ENCODE results near the gene CITED4. TPM values are rescaled to one million over a fixed set of nuclear protein-coding genes. Genes with fewer than 3 reads are reported as not detected.

The CITED4 gene
- total RNA-seq, 1 donor from 2014 or later: under 0.01 TPM

GRCh38 chr1:40887012-40887378 lies 24.8 kb upstream of the CITED4 start:
- DNase-seq (ENCODE audit: low spot score in 2 of 2) (no peak), FAIRE-seq (no peak)

- DNase-seq (ENCODE audit: low spot score in 2 of 2) (no peak), FAIRE-seq (no peak)
Measured at GRCh38 chr1:40886318-40887011, 24.3 kb upstream of the CITED4 start.

- FAIRE-seq (no peak), DNase-seq (ENCODE audit: low spot score in 2 of 2) (no peak)
Measured at GRCh38 chr1:40884055-40884795, 22.1 kb upstream of the CITED4 start.

DNA sequence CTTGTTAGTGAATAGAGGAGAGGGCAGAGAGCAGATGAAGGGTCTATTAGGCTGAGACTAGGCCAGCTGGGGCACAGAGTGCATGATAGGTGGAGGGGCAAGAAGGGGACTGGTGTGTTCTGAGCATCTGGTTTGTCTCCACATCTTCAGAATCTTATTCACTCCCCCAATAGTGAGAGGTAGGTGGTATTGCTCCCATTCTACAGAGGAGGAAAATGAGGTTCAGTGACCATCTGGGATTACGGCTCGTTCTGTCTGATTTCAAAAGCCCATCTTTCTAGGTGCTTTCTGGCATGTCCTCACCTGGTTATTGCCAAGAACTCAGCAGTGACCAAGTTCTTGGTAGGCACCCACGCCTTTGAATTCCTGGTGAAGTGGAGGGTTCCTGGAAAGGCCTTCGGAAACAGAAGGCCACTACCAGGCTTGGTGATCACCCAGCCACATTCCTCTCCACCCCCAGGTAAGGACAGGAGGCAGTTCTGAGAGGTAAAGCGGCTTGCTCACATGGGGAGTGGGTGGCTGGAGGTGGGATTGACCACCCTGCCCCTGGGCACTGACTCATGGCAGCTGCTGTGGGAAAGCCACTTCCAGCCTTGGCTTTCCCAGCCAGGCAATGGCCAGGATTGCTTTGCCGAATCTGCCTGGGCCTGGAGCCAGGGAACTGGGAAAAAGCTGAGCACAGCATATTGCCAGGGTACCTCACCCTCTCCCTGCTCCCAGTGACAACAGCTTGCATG lies 18.8 kb upstream of the CITED4 start:
- FAIRE-seq (no peak), DNase-seq (ENCODE audit: low spot score in 2 of 2) (no peak)

- no peak for DNase-seq (ENCODE audit: low spot score in 2 of 2)
- no peak for FAIRE-seq
Measured at GRCh38 chr1:40879482-40880175, 17.5 kb upstream of the CITED4 start.

DNA sequence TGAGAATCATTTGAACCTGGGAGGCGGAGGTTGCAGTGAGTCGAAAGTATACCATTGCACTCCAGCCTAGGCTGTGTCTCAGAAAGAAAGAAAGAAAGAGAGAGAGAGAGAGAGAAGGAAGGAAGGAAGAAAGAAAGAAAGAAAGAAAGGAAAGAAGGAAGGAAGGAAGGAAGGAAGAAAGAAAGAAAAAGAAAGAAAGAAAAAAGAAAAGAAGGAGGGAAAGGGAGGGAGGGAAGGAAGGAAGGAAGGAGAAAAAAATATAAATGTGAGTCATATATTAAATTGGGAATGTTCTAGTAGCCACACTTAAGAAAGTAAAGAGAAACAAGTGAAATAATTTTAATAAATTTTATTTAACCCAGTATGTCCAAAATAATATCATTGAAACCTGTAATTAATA lies 16.7 kb upstream of the CITED4 start:
- FAIRE-seq (no peak), DNase-seq (ENCODE audit: low spot score in 2 of 2) (no peak)

DNA sequence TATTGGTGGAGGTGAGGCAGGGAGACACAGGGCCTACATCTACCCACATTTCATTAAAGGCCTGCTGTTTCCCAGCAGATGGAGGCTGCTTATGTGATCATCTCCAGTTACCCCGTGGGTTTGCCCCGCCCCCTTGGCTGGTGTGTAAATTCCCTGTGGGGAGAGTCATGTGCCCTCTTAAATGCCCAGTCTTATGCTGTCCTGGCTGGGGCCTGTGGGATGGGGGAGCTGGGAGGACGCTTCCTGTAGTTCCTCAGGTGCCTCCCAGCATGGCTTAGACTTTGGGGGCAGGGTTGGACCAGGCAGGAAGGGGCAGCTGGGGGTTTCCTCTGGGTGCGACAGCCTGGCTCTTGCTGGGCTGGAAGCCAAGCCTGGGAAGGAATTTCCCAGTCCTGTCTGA lies 15.5 kb upstream of the CITED4 start:
- no peak for DNase-seq (ENCODE audit: low spot score in 2 of 2)
- FAIRE-seq: no peak

GRCh38 chr1:40876891-40877290 lies 14.7 kb upstream of the CITED4 start:
- no peak for FAIRE-seq
- no peak for DNase-seq (ENCODE audit: low spot score in 2 of 2)

- FAIRE-seq (no peak), DNase-seq (ENCODE audit: low spot score in 2 of 2) (no peak)
Measured at GRCh38 chr1:40876436-40876761, 14.2 kb upstream of the CITED4 start.

DNA sequence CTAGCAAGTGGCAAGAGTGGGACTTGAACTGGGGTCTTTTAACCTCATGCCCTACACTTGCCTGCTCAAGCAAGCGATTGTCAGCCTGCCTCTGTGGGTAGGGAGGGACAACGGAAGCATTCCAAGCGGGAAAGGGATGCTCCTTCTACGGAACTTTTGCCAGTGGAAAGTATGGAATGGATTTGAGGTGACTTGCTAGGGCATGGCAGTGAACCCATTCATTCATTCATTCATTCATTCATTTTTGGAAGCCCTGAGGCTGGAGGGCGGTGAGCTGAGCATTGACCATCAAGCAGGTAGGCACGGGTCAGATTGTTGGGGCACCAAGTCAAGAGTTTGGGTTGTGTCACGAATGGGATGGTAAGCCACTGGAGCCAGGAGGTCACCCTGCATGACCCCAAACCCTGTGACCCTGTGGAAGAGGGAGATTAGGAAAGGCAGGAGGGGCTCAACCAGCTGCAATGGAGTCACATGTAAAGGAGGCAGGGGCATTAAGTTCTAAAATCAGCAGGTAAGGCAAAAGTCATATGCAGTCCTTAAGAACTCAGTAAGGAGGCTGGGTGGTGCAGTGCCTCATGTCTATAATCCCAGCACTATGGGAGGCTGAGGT lies 11.8 kb upstream of the CITED4 start:
- no peak for FAIRE-seq
- no peak for DNase-seq (ENCODE audit: low spot score in 2 of 2)

GRCh38 chr1:40872276-40872675 lies 10.1 kb upstream of the CITED4 start:
- no peak for DNase-seq (ENCODE audit: low spot score in 2 of 2)

DNA sequence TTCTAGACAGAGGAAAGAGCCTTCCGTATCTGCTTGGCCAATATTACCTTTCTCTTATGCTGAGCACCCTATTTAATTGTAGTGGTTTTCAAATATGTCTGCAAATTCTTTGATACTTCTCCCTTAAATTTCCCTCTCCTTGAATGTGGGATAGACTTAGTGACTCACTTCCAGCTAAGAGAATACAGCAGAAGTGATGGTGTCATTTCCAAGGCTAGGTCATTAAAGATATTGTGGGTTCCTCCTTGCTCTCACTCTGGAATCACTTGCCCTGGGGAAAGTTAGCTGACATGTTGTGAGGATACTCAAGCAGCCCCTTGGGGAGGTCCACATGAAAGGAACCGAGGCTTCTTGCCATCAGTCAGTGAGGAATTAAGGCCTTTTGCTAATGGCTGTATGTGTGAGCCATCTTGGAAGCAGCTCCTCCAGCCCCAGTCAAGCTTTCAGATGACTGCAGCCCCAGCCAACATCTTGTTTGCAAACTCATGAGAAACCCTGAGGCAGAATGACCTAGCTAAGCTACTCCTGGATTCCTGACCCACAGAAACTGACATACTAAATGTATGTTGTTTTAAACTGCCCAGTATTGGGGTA lies 8.1 kb upstream of the CITED4 start:
- DNase-seq (ENCODE audit: low spot score in 2 of 2) (no peak), FAIRE-seq (no peak)

More at GRCh38 chr1:40872276-40872675, 10.1 kb upstream of the CITED4 start:
- FAIRE-seq: no peak

- no peak for DNase-seq (ENCODE audit: low spot score in 2 of 2)
- FAIRE-seq: no peak
Measured at GRCh38 chr1:40868051-40868723, 6.0 kb upstream of the CITED4 start.

DNA sequence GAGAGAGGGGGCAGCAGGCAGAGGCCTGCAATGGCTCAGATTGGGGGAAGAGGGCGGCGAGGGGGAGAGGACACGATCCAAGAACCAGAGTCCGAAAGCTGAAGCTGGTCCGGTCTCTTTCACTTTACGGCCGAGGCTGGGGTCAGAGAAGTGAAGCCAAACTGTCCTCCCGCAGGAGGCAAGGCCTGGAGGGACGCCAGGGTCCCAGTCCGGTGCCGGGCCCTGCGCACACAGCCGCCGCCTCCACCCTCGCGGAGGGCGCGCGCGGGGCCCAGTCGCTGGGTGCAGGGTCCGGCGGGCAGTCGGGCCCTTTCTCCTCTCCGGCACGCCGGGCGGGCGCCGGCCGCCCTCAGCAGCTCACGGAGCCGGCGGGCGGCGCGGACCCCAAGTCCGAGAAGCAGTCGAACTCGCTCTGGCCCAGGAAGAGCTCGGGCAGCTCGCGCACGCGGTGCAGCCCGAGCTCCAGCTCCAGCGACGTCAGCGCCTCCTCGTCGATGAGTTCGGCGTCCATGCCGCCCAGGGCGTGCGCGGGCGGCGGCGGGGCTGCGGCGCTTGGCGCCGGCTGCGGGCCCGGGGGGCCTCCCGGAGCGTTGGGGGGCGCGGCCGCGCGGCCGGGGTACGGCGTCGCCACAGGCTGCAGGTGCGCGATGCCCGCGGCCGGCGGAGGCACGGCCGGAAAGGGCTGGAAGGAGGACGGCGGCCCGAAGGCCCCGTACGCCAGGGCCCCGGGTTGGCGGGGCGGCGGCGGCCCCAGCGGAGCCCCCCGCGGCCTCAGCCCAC lies 749 bp downstream of the CITED4 start:
- FAIRE-seq: no peak
- peak; percentile 55 to 57 for DNase-seq (ENCODE audit: low spot score in 2 of 2)

- no peak for FAIRE-seq
Measured at GRCh38 chr1:40860706-40861223, 1.4 kb downstream of the CITED4 start.

GRCh38 chr1:40858856-40859416 lies 3.2 kb downstream of the CITED4 start:
- no peak for FAIRE-seq
- no peak for DNase-seq (ENCODE audit: low spot score in 2 of 2)

More at GRCh38 chr1:40860706-40861223, 1.4 kb downstream of the CITED4 start:
- no peak for DNase-seq (ENCODE audit: low spot score in 2 of 2)

GRCh38 chr1:40857737-40858136 lies 4.4 kb downstream of the CITED4 start:
- DNase-seq (ENCODE audit: low spot score in 2 of 2): no peak

DNA sequence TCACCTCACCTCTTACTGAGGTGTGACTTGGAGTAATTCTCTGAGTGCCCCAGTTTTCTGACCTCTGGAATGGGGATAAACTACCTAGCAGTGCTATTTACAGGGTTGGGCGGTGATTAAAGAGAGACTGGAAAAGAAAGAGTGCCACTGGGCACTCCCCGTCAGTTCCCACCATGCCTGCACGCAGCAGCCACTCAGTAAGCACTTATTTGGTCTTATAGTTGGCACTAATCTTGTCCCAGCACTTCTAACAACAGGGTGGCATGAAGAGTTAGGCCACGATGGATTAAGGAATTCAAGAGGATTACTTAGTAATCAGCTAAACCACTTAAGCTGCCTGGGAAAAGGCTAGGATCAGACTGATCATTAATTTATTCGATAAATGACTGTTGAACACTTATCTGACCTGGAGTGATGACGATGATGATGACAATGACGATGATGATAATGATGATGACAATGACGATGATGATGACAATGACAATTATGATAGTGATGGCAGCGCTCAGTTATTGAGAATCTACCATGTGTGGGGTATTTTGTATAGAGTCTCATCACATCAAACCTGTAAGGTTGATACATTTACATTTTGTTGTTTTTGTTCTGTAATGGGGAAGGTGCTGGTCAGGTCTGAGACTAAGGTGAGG lies 5.4 kb downstream of the CITED4 start:
- DNase-seq (ENCODE audit: low spot score in 2 of 2) (no peak), FAIRE-seq (no peak)

More at GRCh38 chr1:40857737-40858136, 4.4 kb downstream of the CITED4 start:
- FAIRE-seq: no peak

All from frontal cortex (tissue), 4 donors.